ENCODE data around the gene SMARCAL1. TPM values are rescaled to one million over a fixed set of nuclear protein-coding genes. Genes with fewer than 3 reads are reported as not detected.

SMARCAL1 gene
- total and polyA plus RNA-seq, 9 of the 15 experiments (the other 6 are each of a cell fraction or from before 2014, with no cell fraction given): 8.2 to 27.9 (median 12.4) TPM

DNA sequence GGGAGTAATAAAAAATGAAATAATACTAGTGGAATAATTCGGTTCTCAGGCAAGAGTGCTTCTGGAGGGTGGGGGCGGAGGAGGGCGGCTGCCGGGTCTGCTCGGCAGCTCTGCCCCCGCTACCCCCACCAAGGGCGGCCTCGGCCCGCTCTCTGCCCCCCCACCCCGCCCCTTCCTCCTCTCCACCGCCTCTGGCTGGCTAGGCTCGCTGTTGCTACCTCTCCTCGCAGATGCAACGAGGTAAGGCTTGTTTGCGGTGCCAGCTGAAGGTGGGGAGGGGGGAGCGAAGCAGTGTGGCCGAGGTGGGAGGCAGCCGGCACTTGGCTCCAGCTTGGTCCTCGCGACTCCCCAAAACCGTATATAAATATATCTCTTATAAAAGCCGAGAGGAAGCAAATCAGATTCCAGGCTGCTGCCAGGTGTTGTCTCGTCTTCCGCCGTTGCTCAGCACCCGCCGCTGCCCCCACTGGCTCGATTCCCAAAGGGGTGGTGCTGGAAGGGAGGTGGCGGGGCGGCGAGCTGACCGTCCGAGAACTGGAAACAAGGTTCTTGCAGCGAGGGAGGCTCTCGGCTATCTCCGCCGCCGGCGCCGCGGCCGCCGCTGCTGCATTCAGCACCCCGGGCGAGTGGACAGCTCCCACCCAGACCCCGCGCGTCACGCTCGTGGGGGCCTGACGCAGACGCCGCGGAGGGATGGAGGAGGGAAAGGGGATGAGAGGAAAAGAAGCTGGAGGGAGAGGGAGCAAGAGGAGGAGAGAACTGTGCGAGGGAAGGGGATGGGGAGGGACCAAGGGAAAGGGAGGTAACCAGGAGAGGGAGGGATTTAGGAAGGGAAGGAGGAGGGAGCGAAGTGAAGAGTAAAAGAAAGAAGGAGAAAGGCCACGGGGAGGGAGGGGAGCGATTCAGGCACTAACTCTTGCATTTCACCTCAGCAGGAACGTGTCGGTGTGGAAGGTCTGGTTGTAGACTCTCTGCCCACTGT lies 40.3 kb upstream of the SMARCAL1 start, which contains the start of gene MARCHF4:
MARCHF4 (minus strand) TSS at position 763 of the 982 bp plus-strand sequence. CDS start 2,223 bp downstream, outside the sequence.
- Histone ChIP-seq H3K9me1 (ENCODE audit: control insufficient read depth, insufficient read depth, low read length) (no peaks in the 10 kb centered on the region), H3K36me3 (ENCODE audit: control insufficient read depth, insufficient read depth, low read length) (no peaks in the 10 kb centered on the region), H3K4me3 (no peak within 1 kb of the TSS), H3K9ac (ENCODE audit: insufficient read depth in 1 of 2, low read depth in 2 of 2, low read length in 2 of 2) (no peak within 1 kb of the TSS), H2AFZ (ENCODE audit: low read depth, low read length) (no peak within 1 kb of the TSS), H3K4me1 (replicated peaks in 1 of 2; ENCODE audit: control insufficient read depth in 2 of 2, insufficient read depth in 2 of 2, low read length in 2 of 2) (peaks cover 0 to 13% of the 10 kb centered on the region in 2 experiments; a peak in 2 of 5 replicates), H3K79me2 (ENCODE audit: control insufficient read depth, insufficient read depth, low read length) (no peaks in the 10 kb centered on the region), H3K9me3 (replicated peaks; ENCODE audit: control insufficient read depth, insufficient read depth, low read depth, low read length) (no peaks in the 10 kb centered on the region), H3K27ac (ENCODE audit: extremely low read depth, low read depth, low read length) (no peak within 1 kb of the TSS), H4K20me1 (replicated peaks; ENCODE audit: control insufficient read depth, insufficient read depth, low read length) (0 out of 2 replicates have a peak, but pooled peaks cover 4% of the 10 kb centered on the region), H3K4me2 (ENCODE audit: insufficient read depth, low read length) (no peak within 1 kb of the TSS), H3K27me3 (ENCODE audit: control insufficient read depth in 2 of 2, insufficient read depth in 2 of 2, low read length in 2 of 2) (peaks cover 0 to 21% of the 10 kb centered on the region in 2 experiments; a peak in 3 of 5 replicates)
- in situ Hi-C loops (cut with MboI) (no loop called here), intact Hi-C loops (cut with micrococcal nuclease) (no loop called here)
- 2% methylated on average over 15 of the region's 60 CpGs for WGBS (ENCODE audit: insufficient coverage, low coverage, missing lambda C conversion rate)
- POLR2A ChIA-PET: interaction anchor here (0.6 to 0.9 kb wide), 2 partner anchors 8 to 710 kb away, joined by 3 to 5 read pairs; no protein-coding TSS in a partner anchor
- DNase-seq (ENCODE audit: extremely low read depth in 1 of 4, low spot score in 3 of 4): peak; percentile 59 to 73 (median 68)
- no peak for FAIRE-seq
- CTCF ChIA-PET (ENCODE audit: low intra/inter-chr PET ratio): no interaction called here
- ATAC-seq: peak; percentile 92
- BruUV-seq (replicated peaks): no TSS peak
- no peak for TF ChIP-seq CBX2 (IDR thresholded peaks at IDR 0.05; ENCODE audit: insufficient read depth, low read length, poor library complexity, severe bottlenecking)
- 0 out of 4 replicates have a peak, but pooled peaks of 1 of the 2 experiments have one; percentile 7 for TF ChIP-seq RAD21 (CRISPR knock-in tag; conservative IDR thresholded peaks at IDR 0.05 in 1 of 2, IDR thresholded peaks at IDR 0.05 in 1 of 2)
- TF ChIP-seq ZNF143 (CRISPR knock-in tag; IDR thresholded peaks at IDR 0.05): no peak
- no peak for TF ChIP-seq PPARD (CRISPR knock-in tag; IDR thresholded peaks at IDR 0.05)
- TF ChIP-seq PHTF2 (CRISPR knock-in tag; IDR thresholded peaks at IDR 0.05): no peak
- TF ChIP-seq, protein P1, sequence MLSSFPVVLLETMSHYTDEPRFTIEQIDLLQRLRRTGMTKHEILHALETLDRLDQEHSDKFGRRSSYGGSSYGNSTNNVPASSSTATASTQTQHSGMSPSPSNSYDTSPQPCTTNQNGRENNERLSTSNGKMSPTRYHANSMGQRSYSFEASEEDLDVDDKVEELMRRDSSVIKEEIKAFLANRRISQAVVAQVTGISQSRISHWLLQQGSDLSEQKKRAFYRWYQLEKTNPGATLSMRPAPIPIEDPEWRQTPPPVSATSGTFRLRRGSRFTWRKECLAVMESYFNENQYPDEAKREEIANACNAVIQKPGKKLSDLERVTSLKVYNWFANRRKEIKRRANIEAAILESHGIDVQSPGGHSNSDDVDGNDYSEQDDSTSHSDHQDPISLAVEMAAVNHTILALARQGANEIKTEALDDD (IDR thresholded peaks at IDR 0.05): no peak
- no peak for TF ChIP-seq L3MBTL2 (IDR thresholded peaks at IDR 0.05)
- TF ChIP-seq MEIS2 (IDR thresholded peaks at IDR 0.05; ENCODE audit: partially characterized antibody): no peak
- TF ChIP-seq JUN (IDR thresholded peaks at IDR 0.05; ENCODE audit: borderline replicate concordance, low read depth, low read length): no peak
- TF ChIP-seq JUN (CRISPR knock-in tag; IDR thresholded peaks at IDR 0.05; ENCODE audit: borderline replicate concordance): no peak
- no peak for TF ChIP-seq ZNF586 (CRISPR knock-in tag; conservative IDR thresholded peaks at IDR 0.05)
- no peak for TF ChIP-seq ZNF124 (CRISPR knock-in tag; IDR thresholded peaks at IDR 0.05)
- TF ChIP-seq, protein P2, sequence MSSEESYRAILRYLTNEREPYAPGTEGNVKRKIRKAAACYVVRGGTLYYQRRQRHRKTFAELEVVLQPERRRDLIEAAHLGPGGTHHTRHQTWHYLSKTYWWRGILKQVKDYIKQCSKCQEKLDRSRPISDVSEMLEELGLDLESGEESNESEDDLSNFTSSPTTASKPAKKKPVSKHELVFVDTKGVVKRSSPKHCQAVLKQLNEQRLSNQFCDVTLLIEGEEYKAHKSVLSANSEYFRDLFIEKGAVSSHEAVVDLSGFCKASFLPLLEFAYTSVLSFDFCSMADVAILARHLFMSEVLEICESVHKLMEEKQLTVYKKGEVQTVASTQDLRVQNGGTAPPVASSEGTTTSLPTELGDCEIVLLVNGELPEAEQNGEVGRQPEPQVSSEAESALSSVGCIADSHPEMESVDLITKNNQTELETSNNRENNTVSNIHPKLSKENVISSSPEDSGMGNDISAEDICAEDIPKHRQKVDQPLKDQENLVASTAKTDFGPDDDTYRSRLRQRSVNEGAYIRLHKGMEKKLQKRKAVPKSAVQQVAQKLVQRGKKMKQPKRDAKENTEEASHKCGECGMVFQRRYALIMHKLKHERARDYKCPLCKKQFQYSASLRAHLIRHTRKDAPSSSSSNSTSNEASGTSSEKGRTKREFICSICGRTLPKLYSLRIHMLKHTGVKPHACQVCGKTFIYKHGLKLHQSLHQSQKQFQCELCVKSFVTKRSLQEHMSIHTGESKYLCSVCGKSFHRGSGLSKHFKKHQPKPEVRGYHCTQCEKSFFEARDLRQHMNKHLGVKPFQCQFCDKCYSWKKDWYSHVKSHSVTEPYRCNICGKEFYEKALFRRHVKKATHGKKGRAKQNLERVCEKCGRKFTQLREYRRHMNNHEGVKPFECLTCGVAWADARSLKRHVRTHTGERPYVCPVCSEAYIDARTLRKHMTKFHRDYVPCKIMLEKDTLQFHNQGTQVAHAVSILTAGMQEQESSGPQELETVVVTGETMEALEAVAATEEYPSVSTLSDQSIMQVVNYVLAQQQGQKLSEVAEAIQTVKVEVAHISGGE (CRISPR knock-in tag; IDR thresholded peaks at IDR 0.05): no peak
- TF ChIP-seq RBM15 (IDR thresholded peaks at IDR 0.05; ENCODE audit: insufficient read depth, low read length): no peak
- no peak for TF ChIP-seq MCM2 (IDR thresholded peaks at IDR 0.05; ENCODE audit: low read depth)
- TF ChIP-seq ZNF77 (CRISPR knock-in tag; IDR thresholded peaks at IDR 0.05): no peak
- peak; percentile 75 for TF ChIP-seq HDAC2 (IDR thresholded peaks at IDR 0.05)

Data from K562 (cell line).